H1 (cell line): ENCODE data around the gene CLEC16A. TPM values are rescaled to one million over a fixed set of nuclear protein-coding genes. Genes with fewer than 3 reads are reported as not detected.

ENCODE experiments used
- CTCF ChIA-PET: fragments of 300-600 bp; sonication (Branson Sonifier 250); formaldehyde crosslinking; loops from one replicate; lab custom pipeline; 2021; ENCODE audit not compliant: partially characterized antibody; lab: Charles Lee
- POLR2A ChIA-PET: fragments of 300-600 bp; sonication (Branson Sonifier 250); formaldehyde crosslinking; loops from one replicate; lab custom pipeline; 2021; ENCODE audit warnings: inconsistent platforms; ENCODE audit not compliant: partially characterized antibody; lab: Charles Lee
- DNase-seq, 2 experiments: peaks; one replicate each; pipeline versions ENCODE4 v3.0.0 to v3.0.0-alpha.2; 2010 to 2022; ENCODE audit warnings: low spot score in 2 of 2, low read depth in 1 of 2, mixed read lengths in 1 of 2
- FAIRE-seq: peaks from 2 replicates; lab custom pipeline; 2011; peaks lifted over from hg19 to GRCh38; lab: Jason Lieb, UNC
- H2AFZ ChIP-seq: 2 replicates; pipeline ENCODE4 v1.8.1; 2012; ENCODE audit warnings: low read length, inconsistent platforms
- H2AK5ac ChIP-seq: 2 replicates; pipeline ENCODE4 v1.6.1; 2013; ENCODE audit warnings: low read depth, low read length
- H2BK120ac ChIP-seq: replicated peaks from 2 replicates; pipeline ENCODE3; 2013; ENCODE audit warnings: low read depth, low read length, inconsistent platforms
- H2BK12ac ChIP-seq: 2 replicates; pipeline ENCODE4 v1.6.1; 2013; ENCODE audit warnings: low read depth, low read length
- H2BK15ac ChIP-seq: 2 replicates; pipeline ENCODE4 v1.6.1; 2013; ENCODE audit warnings: low read length
- H2BK20ac ChIP-seq: 2 replicates; pipeline ENCODE4 v1.6.1; 2013; ENCODE audit warnings: low read length
- H2BK5ac ChIP-seq: 2 replicates; pipeline ENCODE4 v1.6.1; 2013; ENCODE audit warnings: low read depth, low read length
- H3K14ac ChIP-seq: 2 replicates; pipeline ENCODE4 v1.6.1; 2013; ENCODE audit warnings: inconsistent platforms; ENCODE audit not compliant: insufficient read length
- H3K18ac ChIP-seq: 2 replicates; pipeline ENCODE4 v1.6.1; 2013; ENCODE audit warnings: low read length; ENCODE audit errors: extremely low read depth
- H3K23ac ChIP-seq: 2 replicates; pipeline ENCODE4 v1.6.1; 2013; ENCODE audit warnings: inconsistent platforms; ENCODE audit not compliant: insufficient read length
- H3K23me2 ChIP-seq: 2 replicates; pipeline ENCODE4 v1.6.1; 2013; ENCODE audit warnings: low read depth, low read length
- H3K27ac ChIP-seq: 2 replicates; pipeline ENCODE4 v1.6.1; 2011; ENCODE audit warnings: low read depth, low read length, inconsistent platforms
- H3K27me3 ChIP-seq, 4 experiments: replicated peaks in 1 of 4; 1 replicate in 1 of 4; 2 replicates in 3 of 4; pipeline versions ENCODE4 v1.6.1 to v1.8.1; 2011 to 2013; ENCODE audit warnings: low read length in 3 of 4, mild to moderate bottlenecking in 3 of 4, inconsistent platforms in 2 of 4, mixed read lengths in 2 of 4, moderate library complexity in 1 of 4; ENCODE audit not compliant: control insufficient read depth in 3 of 4, insufficient read depth in 3 of 4; ENCODE audit errors: extremely low read depth in 1 of 4
- H3K36me3 ChIP-seq, 4 experiments: 2 replicates each; pipeline versions ENCODE4 v1.6.1 to v1.8.1; 2011 to 2013; ENCODE audit warnings: mild to moderate bottlenecking in 4 of 4, low read length in 3 of 4, moderate library complexity in 2 of 4, control low read depth in 1 of 4, inconsistent platforms in 1 of 4; ENCODE audit not compliant: insufficient read depth in 4 of 4, control insufficient read depth in 2 of 4
- H3K4ac ChIP-seq: replicated peaks from 2 replicates; pipeline ENCODE3; 2013; ENCODE audit warnings: low read length, low read depth, mixed read lengths, inconsistent platforms; ENCODE audit not compliant: insufficient read length
- H3K4me1 ChIP-seq, 4 experiments: replicated peaks in 1 of 4; 1 replicate in 1 of 4; 2 replicates in 3 of 4; pipeline versions ENCODE4 v1.6.1 to v1.8.1; 2011 to 2013; ENCODE audit warnings: low read length in 3 of 4, inconsistent platforms in 2 of 4, mixed read lengths in 1 of 4; ENCODE audit not compliant: insufficient read depth in 4 of 4, control insufficient read depth in 3 of 4
- H3K4me2 ChIP-seq, 2 experiments: 2 replicates each; pipeline versions ENCODE4 v1.6.1 to v1.8.1; 2011 to 2013; ENCODE audit warnings: low read depth in 2 of 2, low read length in 2 of 2, control low read depth in 1 of 2, inconsistent platforms in 1 of 2, mild to moderate bottlenecking in 1 of 2; ENCODE audit not compliant: insufficient read depth in 1 of 2
- H3K4me3 ChIP-seq, 4 experiments: fragments of 200-600, 300-600 bp in 1 of 4; sonication (generic), shearing (Covaris generic), sonication (Bioruptor Twin) in 1 of 4; 2 replicates each; pipeline versions ENCODE4 v1.5.1 to v1.8.1; 2011 to 2016; ENCODE audit warnings: low read length in 4 of 4, low read depth in 3 of 4, control low read depth in 2 of 4, inconsistent platforms in 2 of 4, mild to moderate bottlenecking in 2 of 4, mixed read lengths in 1 of 4, moderate library complexity in 1 of 4; ENCODE audit not compliant: insufficient read depth in 2 of 4; ENCODE audit errors: extremely low read depth in 1 of 4
- H3K56ac ChIP-seq: replicated peaks from 2 replicates; pipeline ENCODE3; 2013; ENCODE audit warnings: low read depth, mild to moderate bottlenecking, mixed read lengths, low read length, inconsistent platforms; ENCODE audit not compliant: insufficient read length
- H3K79me1 ChIP-seq: 2 replicates; pipeline ENCODE4 v1.6.1; 2013; ENCODE audit warnings: low read depth, low read length, control low read depth
- H3K79me2 ChIP-seq, 2 experiments: 2 replicates each; pipeline versions ENCODE4 v1.6.1 to v1.8.1; 2012 to 2013; ENCODE audit warnings: low read length in 2 of 2, mild to moderate bottlenecking in 2 of 2, inconsistent platforms in 1 of 2; ENCODE audit not compliant: insufficient read depth in 2 of 2, control insufficient read depth in 1 of 2
- H3K9ac ChIP-seq, 4 experiments: replicated peaks in 1 of 4; 1 replicate in 1 of 4; 2 replicates in 3 of 4; pipeline versions ENCODE4 v1.6.1 to v1.8.1; 2011 to 2013; ENCODE audit warnings: low read depth in 3 of 4, low read length in 3 of 4, control low read depth in 2 of 4, mild to moderate bottlenecking in 2 of 4, moderate library complexity in 2 of 4, inconsistent platforms in 1 of 4; ENCODE audit errors: extremely low read depth in 1 of 4
- H3K9me3 ChIP-seq, 2 experiments: 2 replicates each; pipeline versions ENCODE4 v1.6.1 to v1.8.1; 2012 to 2013; ENCODE audit warnings: mild to moderate bottlenecking in 2 of 2, moderate library complexity in 2 of 2, control low read depth in 1 of 2, inconsistent platforms in 1 of 2, low read depth in 1 of 2, low read length in 1 of 2, mixed read lengths in 1 of 2; ENCODE audit not compliant: insufficient read depth in 2 of 2
- H4K20me1 ChIP-seq, 2 experiments: replicated peaks in 1 of 2; 2 replicates each; pipeline versions ENCODE3 to v1.8.1; 2011 to 2013; ENCODE audit warnings: inconsistent platforms in 2 of 2, low read length in 2 of 2, mild to moderate bottlenecking in 1 of 2; ENCODE audit not compliant: insufficient read depth in 2 of 2, control insufficient read depth in 1 of 2
- H4K5ac ChIP-seq: 2 replicates; pipeline ENCODE4 v1.6.1; 2013; ENCODE audit warnings: low read length, low read depth, mixed read lengths, inconsistent platforms; ENCODE audit not compliant: insufficient read length
- H4K8ac ChIP-seq: 2 replicates; pipeline ENCODE4 v1.8.0; 2013; ENCODE audit warnings: mild to moderate bottlenecking, moderate library complexity, low read length, inconsistent platforms; ENCODE audit not compliant: insufficient read depth; ENCODE audit errors: extremely low read depth
- H4K91ac ChIP-seq: replicated peaks from 2 replicates; pipeline ENCODE3; 2013; ENCODE audit warnings: low read length, mixed read lengths, inconsistent platforms; ENCODE audit not compliant: insufficient read length
- CTCF ChIP-seq, 3 experiments: IDR thresholded peaks; 1 replicate in 2 of 3; 2 replicates in 1 of 3; pipeline versions ENCODE4 v1.5.1 to v1.6.1; 2011; ENCODE audit warnings: low read length in 3 of 3, mild to moderate bottlenecking in 3 of 3, inconsistent platforms in 2 of 3, low read depth in 1 of 3, moderate library complexity in 1 of 3; ENCODE audit not compliant: insufficient read depth in 1 of 3; ENCODE audit errors: control extremely low read depth in 1 of 3
- RAD21 ChIP-seq, 2 experiments: IDR thresholded peaks in 1 of 2; conservative IDR thresholded peaks in 1 of 2; 2 replicates each; pipeline ENCODE4 v1.6.1; 2011; ENCODE audit warnings: low read depth in 2 of 2, low read length in 2 of 2, improper control_type of control experiment in 1 of 2, inconsistent platforms in 1 of 2, mild to moderate bottlenecking in 1 of 2, moderate library complexity in 1 of 2
- TAF1 ChIP-seq: IDR thresholded peaks from 2 replicates; pipeline ENCODE4 v1.6.1; 2011; ENCODE audit warnings: mild to moderate bottlenecking, low read depth, low read length
- WGBS, 2 experiments: shearing (Covaris generic) in 1 of 2; methylation state at CpG; one replicate each; pipeline versions ENCODE4 v1.1.6 to v1.1.7; 2013 to 2015; ENCODE audit warnings: low lambda C conversion rate in 2 of 2, mixed read lengths in 2 of 2, inconsistent platforms in 1 of 2, low coverage in 1 of 2, missing lambda C conversion rate in 1 of 2; ENCODE audit not compliant: insufficient replicate concordance in 2 of 2, insufficient coverage in 1 of 2, insufficient read length in 1 of 2; ENCODE audit errors: extremely low coverage in 1 of 2, missing lambda C conversion rate in 1 of 2; 5-methylcytosine and 5-hydroxymethylcytosine counted together
- polyA plus RNA-seq, 7 experiments: library from polyadenylated mRNA; depleted of rRNA in 3 of 7; stranded (reverse) in 5 of 7; unstranded in 2 of 7; fragments of >200 nt in 5 of 7; fragments of 200-250 nt in 2 of 7; gene quantifications; 1 replicate in 5 of 7; 2 replicates in 1 of 7; 4 replicates in 1 of 7; pipeline versions ENCODE4 v1.2.1 to v1.2.3, GENCODE V29; 2011 to 2013; ENCODE audit warnings: missing spikeins in 2 of 7, mixed read lengths in 2 of 7
- total RNA-seq: library from RNA; stranded (reverse); fragmentation: NEBNext Ultra II Directional; extraction: Animal tissue kit (Norgen Biotek cat#: 25700); gene quantifications from 2 replicates; pipeline ENCODE4 v1.2.1, GENCODE V29; 2021

Gene CLEC16A
- total and polyA plus RNA-seq, 2 of the 8 experiments (the other 6 are each of a cell fraction or from before 2014, with no cell fraction given), result 7.6 to 19.3 TPM

DNA sequence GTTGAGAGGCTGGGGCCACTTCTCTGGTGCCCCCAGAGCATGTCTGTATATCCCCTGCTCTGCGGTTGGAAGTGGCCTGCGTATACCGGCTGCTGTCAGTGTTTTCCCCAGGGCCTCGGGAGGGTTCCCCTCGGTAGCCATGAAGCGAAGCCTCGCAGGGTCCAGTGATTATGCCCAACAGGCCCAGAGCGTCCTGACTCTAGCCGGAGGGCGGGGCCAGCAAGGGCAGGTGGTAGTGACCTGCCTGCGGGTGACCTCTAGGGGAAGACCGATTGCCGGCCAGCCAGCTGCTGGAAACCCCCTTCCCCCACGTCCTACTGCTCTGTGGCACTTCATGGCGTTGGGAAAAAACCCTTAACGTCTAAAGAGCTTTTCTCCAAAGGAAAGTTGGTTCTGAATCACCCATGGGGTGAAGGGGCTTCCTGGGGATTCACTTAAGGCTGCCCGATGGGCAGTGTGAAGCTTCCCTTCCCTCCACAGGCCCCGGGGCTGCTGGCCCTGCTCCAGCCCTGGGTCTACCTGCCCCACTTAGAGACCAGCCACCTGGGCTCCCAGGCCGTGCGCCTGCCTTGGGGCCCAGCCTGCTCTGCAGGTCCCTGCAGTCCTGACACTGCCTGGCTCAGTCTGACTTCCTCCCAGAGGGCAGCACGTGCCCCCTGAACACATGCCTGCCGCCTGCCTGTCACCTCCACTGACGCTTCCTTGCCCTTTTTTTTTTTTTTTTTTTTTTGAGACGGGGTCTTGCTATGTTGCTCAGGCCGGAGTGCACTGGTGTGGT is 238.9 kb downstream of the CLEC16A start:
- CTCF ChIA-PET, result interaction anchor here (0.5 to 6.1 kb wide), 19 partner anchors 10 to 1024 kb away, joined by 3 to 31 read pairs (median 3); partner anchors contain the start of gene SOCS1
- Histone ChIP-seq H3K56ac (no peak overlapping the region), H2BK12ac (0 out of 2 replicates have a peak overlapping the region, but pooled peaks have one; percentile 27)

More for the DNA sequence above, 238.9 kb downstream of the CLEC16A start:
- Histone ChIP-seq H2BK5ac (no peak overlapping the region), H3K9me3 (no peaks in the 10 kb centered on the region), H3K4me3 (no peak overlapping the region), H2BK120ac (no peak overlapping the region), H2AK5ac (no peak overlapping the region), H3K9ac (no peak overlapping the region), H2BK15ac (no peak overlapping the region; the same call in 1 of the 2 replicates), H3K23ac (no peak overlapping the region), H3K79me2 (no peaks in the 10 kb centered on the region), H3K4ac (no peak overlapping the region), H3K14ac (no peak overlapping the region), H3K4me2 (no peak overlapping the region), H3K23me2 (no peaks in the 10 kb centered on the region), H4K8ac (peak overlapping the region; percentile 11; the same call in 1 of the 2 replicates), H3K27me3 (no peaks in the 10 kb centered on the region), H3K79me1 (no peaks in the 10 kb centered on the region; the same call in 1 of the 2 replicates), H3K36me3 (0 out of 8 replicates have a peak, but pooled peaks cover 0 to under 1% (median 0%) of the 10 kb centered on the region in 4 experiments), H4K5ac (no peak overlapping the region), H3K27ac (no peak overlapping the region), H4K91ac (no peak overlapping the region), H3K4me1 (peaks cover 3 to 17% (median 10%) of the 10 kb centered on the region in 4 experiments), H2BK20ac (no peak overlapping the region), H3K18ac (peak overlapping the region; percentile 51; the same call in 1 of the 2 replicates), H4K20me1 (no peaks in the 10 kb centered on the region), H2AFZ (no peak overlapping the region)
- FAIRE-seq (no peak), DNase-seq (peak in 1 of 2 experiments; percentile 64)
- TF ChIP-seq RAD21 (IDR thresholded peaks at IDR 0.05 in 1 of 2, conservative IDR thresholded peaks at IDR 0.05 in 1 of 2; ENCODE audit: low read depth in 2 of 2, low read length in 2 of 2), result peak; percentile 33 to 38
- TF ChIP-seq TAF1, result no peak
- peak; percentile 34 to 48 (median 46) for TF ChIP-seq CTCF (IDR thresholded peaks at IDR 0.05; ENCODE audit: control extremely low read depth in 1 of 3, insufficient read depth in 1 of 3, low read depth in 1 of 3, low read length in 3 of 3)
- 70% methylated on average over 25 of the region's 25 CpGs; no CpG with 5 or more reads in 1 of the 2 experiments for WGBS, 2 experiments
- POLR2A ChIA-PET, result interaction anchor here (1.4 to 1.7 kb wide), 2 partner anchors 9 to 73 kb away, joined by 5 read pairs; partner anchors contain the start of gene SOCS1
